Upper lobe of right lung (tissue), 1 donor: ENCODE measurements around the gene NAA10. TPM values are rescaled to one million over a fixed set of nuclear protein-coding genes. Genes with fewer than 3 reads are reported as not detected.
A peak's percentile ranks its signal among the peaks of the same experiment; 100 is the strongest.

Experiments used
- ATAC-seq: fragments of 200-7000 bp; cut with Tn5 transposase; one replicate; pipeline ENCODE4 v1.9.1; 2020; ENCODE audit warnings: mild to moderate bottlenecking, moderate library complexity
- DNase-seq: peaks from one replicate; pipeline ENCODE4 v3.0.0-alpha.2; 2020
- H3K27ac ChIP-seq: fragments of 200-600 bp; one replicate; pipeline ENCODE4 v1.8.0; 2022
- H3K27me3 ChIP-seq: fragments of 200-600 bp; one replicate; pipeline ENCODE4 v1.8.0; 2022; ENCODE audit warnings: mild to moderate bottlenecking
- H3K36me3 ChIP-seq: fragments of 200-600 bp; one replicate; pipeline ENCODE4 v1.8.0; 2022
- H3K4me1 ChIP-seq: fragments of 200-600 bp; one replicate; pipeline ENCODE4 v1.8.0; 2022
- H3K4me3 ChIP-seq: fragments of 200-600 bp; one replicate; pipeline ENCODE4 v1.8.0; 2022; ENCODE audit warnings: mild to moderate bottlenecking
- H3K9me3 ChIP-seq: fragments of 200-600 bp; one replicate; pipeline ENCODE4 v1.8.0; 2022
- CTCF ChIP-seq: fragments of 200-600 bp; IDR thresholded peaks from one replicate; pipeline ENCODE4 v1.8.0; 2022; ENCODE audit warnings: antibody characterized with exemption
- intact Hi-C: fragments of 100-400 bp; cut with DNase I; formaldehyde crosslinking; loops from one replicate; pipeline ENCODE4 v1.11.0; 2022
- total RNA-seq: library from RNA; stranded (reverse); fragmentation: NEBNext Ultra II Directional; extraction: Animal tissue kit (Norgen Biotek cat#: 25700); gene quantifications from one replicate; pipeline ENCODE4 v1.2.1, GENCODE V29; 2021
- donor health status: DM: no; HTN: yes; CAD: no; lungs with severe emphysema.

NAA10 gene
- total RNA-seq, 1 donor from 2014 or later: 84.6 TPM

- Histone ChIP-seq H3K36me3 (peaks cover 12% of the 10 kb centered on the region), H3K4me1 (peaks cover 5% of the 10 kb centered on the region), H3K4me3 (peak overlapping the region; percentile 35), H3K27ac (peak overlapping the region; percentile 66), H3K27me3 (no peaks in the 10 kb centered on the region), H3K9me3 (no peaks in the 10 kb centered on the region)
- no peak for TF ChIP-seq CTCF
- intact Hi-C loops: no loop called here
- DNase-seq (no peak), ATAC-seq (no peak)
These were observed 6.0 kb downstream of the NAA10 start for GRCh38 chrX:153928846-153929245.

GRCh38 chrX:153927922-153928760 lies 6.7 kb downstream of the NAA10 start:
- peak overlapping the region; percentile 92 for H3K27ac ChIP-seq
- peak; percentile 21 for TF ChIP-seq CTCF
- H3K27me3 ChIP-seq: no peaks in the 10 kb centered on the region
- intact Hi-C loops: no loop called here
- peak; percentile 92 for ATAC-seq
- no peaks in the 10 kb centered on the region for H3K9me3 ChIP-seq
- H3K4me3 ChIP-seq: peak overlapping the region; percentile 60
- peaks cover 11% of the 10 kb centered on the region for H3K4me1 ChIP-seq
- peak; percentile 97 for DNase-seq
- peaks cover 12% of the 10 kb centered on the region for H3K36me3 ChIP-seq

- intact Hi-C loops: no loop called here
- peak overlapping the region; percentile 60 for H3K4me3 ChIP-seq
- no peak for TF ChIP-seq CTCF
- peak overlapping the region; percentile 92 for H3K27ac ChIP-seq
- H3K36me3 ChIP-seq: peaks cover 11% of the 10 kb centered on the region
- ATAC-seq (no peak), DNase-seq (no peak)
- no peaks in the 10 kb centered on the region for H3K9me3 ChIP-seq
- H3K4me1 ChIP-seq: peaks cover 17% of the 10 kb centered on the region
- no peaks in the 10 kb centered on the region for H3K27me3 ChIP-seq
These were observed 7.2 kb downstream of the NAA10 start for GRCh38 chrX:153927672-153927921.

- intact Hi-C loops: no loop called here
- no peaks in the 10 kb centered on the region for H3K27me3 ChIP-seq
- ATAC-seq: peak; percentile 38
- TF ChIP-seq CTCF: no peak
- peak overlapping the region; percentile 60 for H3K4me3 ChIP-seq
- H3K4me1 ChIP-seq: peaks cover 18% of the 10 kb centered on the region
- H3K36me3 ChIP-seq: peaks cover 7% of the 10 kb centered on the region
- H3K27ac ChIP-seq: peak overlapping the region; percentile 92
- DNase-seq: peak; percentile 74
- H3K9me3 ChIP-seq: no peaks in the 10 kb centered on the region
These were observed 7.8 kb downstream of the NAA10 start for GRCh38 chrX:153926858-153927671.

GRCh38 chrX:153926552-153926857 lies 8.3 kb downstream of the NAA10 start:
- intact Hi-C loops: no loop called here
- peak overlapping the region; percentile 60 for H3K4me3 ChIP-seq
- no peak for ATAC-seq
- peaks cover 18% of the 10 kb centered on the region for H3K4me1 ChIP-seq
- H3K36me3 ChIP-seq: peaks cover 6% of the 10 kb centered on the region
- no peak for DNase-seq
- H3K27ac ChIP-seq: peak overlapping the region; percentile 92
- no peaks in the 10 kb centered on the region for H3K9me3 ChIP-seq
- TF ChIP-seq CTCF: no peak
- H3K27me3 ChIP-seq: no peaks in the 10 kb centered on the region
